GM12878 (cell line): Measurements from ENCODE around the gene ROPN1B. TPM values are rescaled to one million over a fixed set of nuclear protein-coding genes. Genes with fewer than 3 reads are reported as not detected.

ENCODE experiments used
- ATAC-seq: fragments of 200-7000 bp; cut with Tn5 transposase; 3 replicates; pipeline ENCODE4 v1.9.1; 2020; ENCODE audit warnings: mild to moderate bottlenecking, moderate library complexity
- BruUV-seq: library from RNA; stranded (reverse); fragments of 400-500 nt; replicated peaks from 2 replicates; lab custom pipeline; 2021; lab: Mats Ljungman, UMichigan
- CTCF ChIA-PET: fragments of 300-600 bp; sonication (Branson Sonifier 250); formaldehyde crosslinking; extraction: SDS; loops from one replicate; lab custom pipeline; 2021; ENCODE audit warnings: inconsistent platforms; lab: Yijun Ruan, JAX
- POLR2A ChIA-PET: fragments of 350-600 bp; formaldehyde crosslinking; extraction: SDS; loops from one replicate; lab custom pipeline; 2021; ENCODE audit warnings: inconsistent platforms; lab: Charles Lee
- RAD21 ChIA-PET: fragments of 300-600 bp; sonication (Branson Sonifier 250); formaldehyde crosslinking; loops from one replicate; lab custom pipeline; 2023; ENCODE audit warnings: antibody characterized with exemption; ENCODE audit not compliant: unreplicated experiment; lab: Charles Lee
- SMC1A ChIA-PET: fragments of 300-600 bp; sonication (Branson Sonifier 250); formaldehyde crosslinking; loops from one replicate; lab custom pipeline; 2023; ENCODE audit not compliant: unreplicated experiment, uncharacterized antibody; lab: Charles Lee
- DNase-seq: peaks from one replicate; pipeline ENCODE4 v3.0.0-alpha.2; 2011; ENCODE audit warnings: low read depth, low spot score
- FAIRE-seq: peaks from 3 replicates; lab custom pipeline; 2011; peaks lifted over from hg19 to GRCh38; lab: Jason Lieb, UNC
- H2AFZ ChIP-seq: 2 replicates; pipeline ENCODE4 v1.6.0; 2011; ENCODE audit warnings: low read depth, low read length, control low read depth; ENCODE audit not compliant: control insufficient read depth
- H3K27ac ChIP-seq: 2 replicates; pipeline ENCODE4 v1.5.1; 2011; ENCODE audit warnings: control low read depth; ENCODE audit not compliant: control insufficient read depth, insufficient read depth
- H3K27me3 ChIP-seq, 2 experiments: replicated peaks in 1 of 2; 2 replicates each; pipeline versions ENCODE4 v1.6.0 to v1.6.1; 2011; ENCODE audit warnings: low read length in 1 of 2; ENCODE audit not compliant: control insufficient read depth in 2 of 2, insufficient read depth in 2 of 2
- H3K36me3 ChIP-seq, 2 experiments: 2 replicates each; pipeline ENCODE4 v1.5.1; 2011; ENCODE audit warnings: low read length in 1 of 2; ENCODE audit not compliant: control insufficient read depth in 2 of 2, insufficient read depth in 2 of 2
- H3K4me1 ChIP-seq: 2 replicates; pipeline ENCODE4 v1.6.1; 2011; ENCODE audit warnings: mild to moderate bottlenecking, low read length, moderate library complexity, mixed read lengths; ENCODE audit not compliant: control insufficient read depth, insufficient read depth
- H3K4me2 ChIP-seq: 2 replicates; pipeline ENCODE4 v1.6.0; 2011; ENCODE audit warnings: control low read depth; ENCODE audit not compliant: control insufficient read depth, insufficient read depth
- H3K4me3 ChIP-seq: fragments of 200-600 bp; sonication (generic); 2 replicates; pipeline ENCODE4 v1.5.1; 2016
- H3K79me2 ChIP-seq: 2 replicates; pipeline ENCODE4 v1.6.0; 2011; ENCODE audit warnings: low read length; ENCODE audit not compliant: control insufficient read depth, insufficient read depth
- H3K9ac ChIP-seq: 2 replicates; pipeline ENCODE4 v1.8.0; 2011; ENCODE audit warnings: low read length, control low read depth, mixed read lengths; ENCODE audit not compliant: control insufficient read depth, insufficient read depth
- H3K9me3 ChIP-seq: replicated peaks from 3 replicates; pipeline ENCODE4 v1.5.1; 2011; ENCODE audit warnings: mild to moderate bottlenecking, low read length; ENCODE audit not compliant: control insufficient read depth, insufficient read depth
- H4K20me1 ChIP-seq: 2 replicates; pipeline ENCODE4 v1.6.0; 2011; ENCODE audit not compliant: control insufficient read depth, insufficient read depth
- ASH2L ChIP-seq: fragments of 300-600, 200-600 bp; sonication (generic); IDR thresholded peaks from 2 replicates; pipeline ENCODE4 v1.6.1; 2017; ENCODE audit warnings: low read depth, mild to moderate bottlenecking, borderline replicate concordance
- CBFB ChIP-seq: IDR thresholded peaks from 2 replicates; pipeline ENCODE4 v1.6.1; 2016; ENCODE audit warnings: antibody characterized with exemption, low read depth
- CBX3 ChIP-seq: fragments of 200-600 bp; sonication (generic); IDR thresholded peaks from 2 replicates; pipeline ENCODE4 v1.6.1; 2016; ENCODE audit warnings: low read depth, borderline replicate concordance
- EED ChIP-seq: sonication (generic); IDR thresholded peaks from 2 replicates; pipeline ENCODE4 v1.6.1; 2016; ENCODE audit warnings: antibody characterized with exemption, low read depth
- EP300 ChIP-seq, 2 experiments: fragments of 150-350 bp in 1 of 2; IDR thresholded peaks; 2 replicates each; pipeline ENCODE4 v1.6.1; 2011 to 2012; ENCODE audit warnings: low read depth in 2 of 2, low read length in 2 of 2, borderline replicate concordance in 1 of 2, improper control_type of control experiment in 1 of 2, inconsistent platforms in 1 of 2; ENCODE audit not compliant: control insufficient read depth in 1 of 2
- HDAC6 ChIP-seq: fragments of 200-600 bp; sonication (generic); IDR thresholded peaks from one replicate; pipeline ENCODE4 v1.8.0; 2017; ENCODE audit warnings: antibody characterized with exemption; ENCODE audit not compliant: unreplicated experiment
- MEF2A ChIP-seq: IDR thresholded peaks from 2 replicates; pipeline ENCODE4 v1.6.1; 2011; ENCODE audit warnings: low read depth, mild to moderate bottlenecking, low read length, moderate library complexity; ENCODE audit not compliant: insufficient read depth
- MTA3 ChIP-seq: IDR thresholded peaks from 2 replicates; pipeline ENCODE4 v1.6.1; 2012; ENCODE audit warnings: low read length, inconsistent platforms, borderline replicate concordance
- NR2C1 ChIP-seq: fragments of 450-650 bp; IDR thresholded peaks from 2 replicates; pipeline ENCODE4 v1.6.1; 2017; ENCODE audit warnings: antibody characterized with exemption, mild to moderate bottlenecking, moderate library complexity
- POLR2AphosphoS5 ChIP-seq: IDR thresholded peaks from 2 replicates; pipeline ENCODE4 v1.6.1; 2011; ENCODE audit warnings: mild to moderate bottlenecking, low read length, inconsistent platforms
- RB1 ChIP-seq: fragments of 450-650 bp; formaldehyde crosslinking; IDR thresholded peaks from 2 replicates; pipeline ENCODE4 v1.6.1; 2017; ENCODE audit warnings: mild to moderate bottlenecking, borderline replicate concordance
- RBBP5 ChIP-seq: fragments of 200-600 bp; sonication (generic); conservative IDR thresholded peaks from 2 replicates; pipeline ENCODE4 v1.6.1; 2016
- SIN3A ChIP-seq: IDR thresholded peaks from 2 replicates; pipeline ENCODE4 v1.6.1; 2012; ENCODE audit warnings: low read depth, low read length, improper control_type of control experiment
- WGBS: methylation state at CpG from one replicate; pipeline ENCODE4 v1.1.6; 2016; ENCODE audit warnings: low lambda C conversion rate; ENCODE audit not compliant: insufficient replicate concordance, insufficient coverage; ENCODE audit errors: missing lambda C conversion rate; 5-methylcytosine and 5-hydroxymethylcytosine counted together
- in situ Hi-C: fragments of 300-500 bp; cut with MboI; formaldehyde crosslinking; loops from 9 replicates; pipeline ENCODE4 v1.14.3; 2018; ENCODE audit warnings: mixed read lengths
- intact Hi-C: fragments of 100-400 bp; cut with micrococcal nuclease; formaldehyde crosslinking; loops from one replicate; pipeline ENCODE4 v1.14.2; 2022; ENCODE audit not compliant: unreplicated experiment
- polyA plus RNA-seq, 11 experiments: library from polyadenylated mRNA; depleted of rRNA in 4 of 11; unstranded in 6 of 11; stranded (reverse) in 5 of 11; fragments of >200 nt; fragmentation: Nextera tagmentation in 4 of 11; fragmentation: Illumina TruSeq in 1 of 11; extraction: Ambion mirVana in 4 of 11; extraction: Trizol in 1 of 11; gene quantifications; 1 replicate in 1 of 11; 2 replicates in 10 of 11; pipeline versions ENCODE4 v1.2.1 to v1.2.3, GENCODE V29; 2011 to 2016; ENCODE audit warnings: inconsistent platforms in 2 of 11, missing spikeins in 2 of 11, low read depth in 1 of 11
- total RNA-seq, 4 experiments: library from RNA; depleted of rRNA in 3 of 4; stranded (reverse); fragments of >200 nt in 3 of 4; fragmentation: Illumina TruSeq in 1 of 4; extraction: Trizol in 1 of 4; gene quantifications; 2 replicates each; pipeline versions ENCODE4 v1.2.1 to v1.2.3, GENCODE V29; 2013 to 2021
- TF ChIP-seq, protein P1 (sequence below): fragments of 450-650 bp; IDR thresholded peaks from 2 replicates; pipeline ENCODE4 v1.6.1; 2018; ENCODE audit warnings: borderline replicate concordance, mild to moderate bottlenecking; ENCODE audit not compliant: partially characterized antibody
- TF ChIP-seq, protein P2 (sequence below): IDR thresholded peaks from 2 replicates; pipeline ENCODE4 v1.6.1; 2011; ENCODE audit warnings: low read depth, mild to moderate bottlenecking, low read length, moderate library complexity, borderline replicate concordance; ENCODE audit errors: extremely low read depth

The ROPN1B gene
- total and polyA plus RNA-seq, 10 of the 15 experiments (the other 5 are each of a cell fraction or from before 2014, with no cell fraction given), result not detected

DNA sequence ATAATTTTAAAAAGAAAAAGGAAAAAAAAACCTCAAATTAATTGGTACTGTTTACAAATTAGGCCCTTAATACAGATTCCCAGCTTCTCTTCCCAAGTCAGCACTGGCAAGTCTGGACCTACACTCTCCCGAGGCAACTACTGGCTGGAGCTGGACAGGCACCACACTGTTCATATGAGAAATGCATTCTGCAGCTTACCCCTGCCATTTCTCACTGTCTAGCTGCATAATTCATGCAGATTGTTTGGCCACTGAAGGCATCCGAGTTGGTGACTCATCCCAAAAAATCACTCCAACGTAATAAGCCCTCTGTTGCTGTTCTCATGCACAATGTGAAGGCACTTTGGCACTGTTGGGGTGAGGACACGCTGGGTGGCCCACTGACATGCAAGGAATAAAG lies 45.3 kb downstream of the ROPN1B start:
- RAD21 ChIA-PET, result no interaction called here
- DNase-seq, result no peak
- H3K4me2 ChIP-seq, result no peak overlapping the region
- WGBS, result 96% methylated on average over 4 of the region's 4 CpGs
- BruUV-seq, result no TSS peak
- POLR2A ChIA-PET, result no interaction called here
- no peak overlapping the region for H3K27ac ChIP-seq
- CTCF ChIA-PET, result no interaction called here
- H3K4me3 ChIP-seq, result no peak overlapping the region
- intact Hi-C loops, result no loop called here
- no peak for FAIRE-seq
- no peak for ATAC-seq
- no peaks in the 10 kb centered on the region for H3K27me3 ChIP-seq
- TF ChIP-seq MTA3 (no peak), ASH2L (no peak), EED (no peak), POLR2AphosphoS5 (no peak), RBBP5 (no peak), NR2C1 (no peak), HDAC6 (no peak), RB1 (no peak), CBX3 (no peak), CBFB (no peak), EP300 (IDR thresholded peaks at IDR 0.05; ENCODE audit: borderline replicate concordance in 1 of 2, control insufficient read depth in 1 of 2, low read depth in 2 of 2, low read length in 2 of 2) (no peak), SIN3A (no peak), MEF2A (no peak)
- TF ChIP-seq, protein P1, sequence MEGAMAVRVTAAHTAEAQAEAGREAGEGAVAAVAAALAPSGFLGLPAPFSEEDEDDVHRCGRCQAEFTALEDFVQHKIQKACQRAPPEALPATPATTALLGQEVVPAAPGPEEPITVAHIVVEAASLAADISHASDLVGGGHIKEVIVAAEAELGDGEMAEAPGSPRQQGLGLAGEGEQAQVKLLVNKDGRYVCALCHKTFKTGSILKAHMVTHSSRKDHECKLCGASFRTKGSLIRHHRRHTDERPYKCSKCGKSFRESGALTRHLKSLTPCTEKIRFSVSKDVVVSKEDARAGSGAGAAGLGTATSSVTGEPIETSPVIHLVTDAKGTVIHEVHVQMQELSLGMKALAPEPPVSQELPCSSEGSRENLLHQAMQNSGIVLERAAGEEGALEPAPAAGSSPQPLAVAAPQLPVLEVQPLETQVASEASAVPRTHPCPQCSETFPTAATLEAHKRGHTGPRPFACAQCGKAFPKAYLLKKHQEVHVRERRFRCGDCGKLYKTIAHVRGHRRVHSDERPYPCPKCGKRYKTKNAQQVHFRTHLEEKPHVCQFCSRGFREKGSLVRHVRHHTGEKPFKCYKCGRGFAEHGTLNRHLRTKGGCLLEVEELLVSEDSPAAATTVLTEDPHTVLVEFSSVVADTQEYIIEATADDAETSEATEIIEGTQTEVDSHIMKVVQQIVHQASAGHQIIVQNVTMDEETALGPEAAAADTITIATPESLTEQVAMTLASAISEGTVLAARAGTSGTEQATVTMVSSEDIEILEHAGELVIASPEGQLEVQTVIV, result no peak
- TF ChIP-seq, protein P2, sequence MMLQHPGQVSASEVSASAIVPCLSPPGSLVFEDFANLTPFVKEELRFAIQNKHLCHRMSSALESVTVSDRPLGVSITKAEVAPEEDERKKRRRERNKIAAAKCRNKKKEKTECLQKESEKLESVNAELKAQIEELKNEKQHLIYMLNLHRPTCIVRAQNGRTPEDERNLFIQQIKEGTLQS, result no peak
- TF ChIP-seq, all 136 proteins: peak for 0
- in situ Hi-C loops, result no loop called here
- Histone ChIP-seq H3K79me2 (no peaks in the 10 kb centered on the region), H3K9ac (no peak overlapping the region), H3K9me3 (no peaks in the 10 kb centered on the region), H4K20me1 (no peaks in the 10 kb centered on the region), H3K4me1 (no peaks in the 10 kb centered on the region), H3K36me3 (no peaks in the 10 kb centered on the region; a peak in 1 of 4 replicates), H2AFZ (no peak overlapping the region)
- SMC1A ChIA-PET, result no interaction called here
